ENCODE results near the gene AP4B1. TPM values are rescaled to one million over a fixed set of nuclear protein-coding genes. Genes with fewer than 3 reads are reported as not detected.

Gene AP4B1
- total and polyA plus RNA-seq, 9 of the 15 experiments (the other 6 are each of a cell fraction or from before 2014, with no cell fraction given): 15.8 to 36.5 (median 24.6) TPM

DNA sequence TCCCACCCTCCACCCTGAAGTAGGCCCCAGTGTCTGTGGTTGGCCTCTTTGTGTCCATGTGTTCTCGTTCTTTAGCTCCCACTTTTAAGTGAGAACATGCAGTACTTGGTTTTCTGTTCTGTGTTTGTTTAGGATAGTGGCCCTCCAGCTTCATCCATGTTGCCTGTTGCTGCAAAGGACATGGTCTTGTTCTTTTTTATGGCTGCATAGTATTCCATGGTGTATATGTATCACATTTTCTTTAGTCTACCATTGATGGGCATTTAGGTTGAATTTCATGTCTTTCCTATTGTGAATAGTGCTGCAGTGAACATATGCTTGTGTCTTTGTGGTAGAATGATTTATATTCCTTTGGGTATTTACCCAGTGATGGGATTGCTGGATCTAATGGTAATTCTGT is 30.6 kb upstream of the AP4B1 start (continued):
- TF ChIP-seq, protein P1, sequence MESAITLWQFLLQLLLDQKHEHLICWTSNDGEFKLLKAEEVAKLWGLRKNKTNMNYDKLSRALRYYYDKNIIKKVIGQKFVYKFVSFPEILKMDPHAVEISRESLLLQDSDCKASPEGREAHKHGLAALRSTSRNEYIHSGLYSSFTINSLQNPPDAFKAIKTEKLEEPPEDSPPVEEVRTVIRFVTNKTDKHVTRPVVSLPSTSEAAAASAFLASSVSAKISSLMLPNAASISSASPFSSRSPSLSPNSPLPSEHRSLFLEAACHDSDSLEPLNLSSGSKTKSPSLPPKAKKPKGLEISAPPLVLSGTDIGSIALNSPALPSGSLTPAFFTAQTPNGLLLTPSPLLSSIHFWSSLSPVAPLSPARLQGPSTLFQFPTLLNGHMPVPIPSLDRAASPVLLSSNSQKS (CRISPR knock-in tag; IDR thresholded peaks at IDR 0.05): no peak
- TF ChIP-seq ZNF184 (CRISPR knock-in tag; IDR thresholded peaks at IDR 0.05): no peak
- TF ChIP-seq GATA2 (CRISPR knock-in tag; IDR thresholded peaks at IDR 0.05): no peak
- TF ChIP-seq ZNF274 (IDR thresholded peaks at IDR 0.05; ENCODE audit: borderline replicate concordance, low read depth, low read length): no peak
- no peak for TF ChIP-seq ZNF507 (tag; conservative IDR thresholded peaks at IDR 0.05)
- TF ChIP-seq PCBP2 (IDR thresholded peaks at IDR 0.05; ENCODE audit: low read depth, low read length, poor library complexity, severe bottlenecking): no peak
- TF ChIP-seq SETDB1 (IDR thresholded peaks at IDR 0.05; ENCODE audit: low read length): no peak
- no peak for TF ChIP-seq RFX1 (IDR thresholded peaks at IDR 0.05)
- TF ChIP-seq ZNF764 (CRISPR knock-in tag; IDR thresholded peaks at IDR 0.05; ENCODE audit: low read depth): no peak
- no peak for TF ChIP-seq ZBTB1 (CRISPR knock-in tag; IDR thresholded peaks at IDR 0.05; ENCODE audit: borderline replicate concordance, low read depth)
- TF ChIP-seq, protein P2, sequence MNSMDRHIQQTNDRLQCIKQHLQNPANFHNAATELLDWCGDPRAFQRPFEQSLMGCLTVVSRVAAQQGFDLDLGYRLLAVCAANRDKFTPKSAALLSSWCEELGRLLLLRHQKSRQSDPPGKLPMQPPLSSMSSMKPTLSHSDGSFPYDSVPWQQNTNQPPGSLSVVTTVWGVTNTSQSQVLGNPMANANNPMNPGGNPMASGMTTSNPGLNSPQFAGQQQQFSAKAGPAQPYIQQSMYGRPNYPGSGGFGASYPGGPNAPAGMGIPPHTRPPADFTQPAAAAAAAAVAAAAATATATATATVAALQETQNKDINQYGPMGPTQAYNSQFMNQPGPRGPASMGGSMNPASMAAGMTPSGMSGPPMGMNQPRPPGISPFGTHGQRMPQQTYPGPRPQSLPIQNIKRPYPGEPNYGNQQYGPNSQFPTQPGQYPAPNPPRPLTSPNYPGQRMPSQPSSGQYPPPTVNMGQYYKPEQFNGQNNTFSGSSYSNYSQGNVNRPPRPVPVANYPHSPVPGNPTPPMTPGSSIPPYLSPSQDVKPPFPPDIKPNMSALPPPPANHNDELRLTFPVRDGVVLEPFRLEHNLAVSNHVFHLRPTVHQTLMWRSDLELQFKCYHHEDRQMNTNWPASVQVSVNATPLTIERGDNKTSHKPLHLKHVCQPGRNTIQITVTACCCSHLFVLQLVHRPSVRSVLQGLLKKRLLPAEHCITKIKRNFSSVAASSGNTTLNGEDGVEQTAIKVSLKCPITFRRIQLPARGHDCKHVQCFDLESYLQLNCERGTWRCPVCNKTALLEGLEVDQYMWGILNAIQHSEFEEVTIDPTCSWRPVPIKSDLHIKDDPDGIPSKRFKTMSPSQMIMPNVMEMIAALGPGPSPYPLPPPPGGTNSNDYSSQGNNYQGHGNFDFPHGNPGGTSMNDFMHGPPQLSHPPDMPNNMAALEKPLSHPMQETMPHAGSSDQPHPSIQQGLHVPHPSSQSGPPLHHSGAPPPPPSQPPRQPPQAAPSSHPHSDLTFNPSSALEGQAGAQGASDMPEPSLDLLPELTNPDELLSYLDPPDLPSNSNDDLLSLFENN (IDR thresholded peaks at IDR 0.05; ENCODE audit: low read depth in 2 of 2, low read length in 2 of 2): no peak
- peak in 1 of 2 experiments; percentile 58; a peak in 2 of 4 replicates for TF ChIP-seq KDM1A (IDR thresholded peaks at IDR 0.05)
- no peak for TF ChIP-seq SUPT5H (IDR thresholded peaks at IDR 0.05)
- TF ChIP-seq CHD4 (IDR thresholded peaks at IDR 0.05; ENCODE audit: insufficient read depth, insufficient replicate concordance, low read depth, low read length, poor library complexity, severe bottlenecking): no peak

Data from K562 (cell line).